ENCODE data around the gene RNF7.

RNF7 gene

GRCh38 chr3:141793476-141794260, 55.6 kb downstream of the RNF7 start:
- Histone ChIP-seq H3K4me3 (replicated peaks; ENCODE audit: insufficient read depth, low read length) (no peak overlapping the region), H3K27ac (replicated peaks) (no peak overlapping the region), H3K27me3 (ENCODE audit: insufficient read depth, poor library complexity, severe bottlenecking) (no peaks in the 10 kb centered on the region)
- TF ChIP-seq, protein P1, sequence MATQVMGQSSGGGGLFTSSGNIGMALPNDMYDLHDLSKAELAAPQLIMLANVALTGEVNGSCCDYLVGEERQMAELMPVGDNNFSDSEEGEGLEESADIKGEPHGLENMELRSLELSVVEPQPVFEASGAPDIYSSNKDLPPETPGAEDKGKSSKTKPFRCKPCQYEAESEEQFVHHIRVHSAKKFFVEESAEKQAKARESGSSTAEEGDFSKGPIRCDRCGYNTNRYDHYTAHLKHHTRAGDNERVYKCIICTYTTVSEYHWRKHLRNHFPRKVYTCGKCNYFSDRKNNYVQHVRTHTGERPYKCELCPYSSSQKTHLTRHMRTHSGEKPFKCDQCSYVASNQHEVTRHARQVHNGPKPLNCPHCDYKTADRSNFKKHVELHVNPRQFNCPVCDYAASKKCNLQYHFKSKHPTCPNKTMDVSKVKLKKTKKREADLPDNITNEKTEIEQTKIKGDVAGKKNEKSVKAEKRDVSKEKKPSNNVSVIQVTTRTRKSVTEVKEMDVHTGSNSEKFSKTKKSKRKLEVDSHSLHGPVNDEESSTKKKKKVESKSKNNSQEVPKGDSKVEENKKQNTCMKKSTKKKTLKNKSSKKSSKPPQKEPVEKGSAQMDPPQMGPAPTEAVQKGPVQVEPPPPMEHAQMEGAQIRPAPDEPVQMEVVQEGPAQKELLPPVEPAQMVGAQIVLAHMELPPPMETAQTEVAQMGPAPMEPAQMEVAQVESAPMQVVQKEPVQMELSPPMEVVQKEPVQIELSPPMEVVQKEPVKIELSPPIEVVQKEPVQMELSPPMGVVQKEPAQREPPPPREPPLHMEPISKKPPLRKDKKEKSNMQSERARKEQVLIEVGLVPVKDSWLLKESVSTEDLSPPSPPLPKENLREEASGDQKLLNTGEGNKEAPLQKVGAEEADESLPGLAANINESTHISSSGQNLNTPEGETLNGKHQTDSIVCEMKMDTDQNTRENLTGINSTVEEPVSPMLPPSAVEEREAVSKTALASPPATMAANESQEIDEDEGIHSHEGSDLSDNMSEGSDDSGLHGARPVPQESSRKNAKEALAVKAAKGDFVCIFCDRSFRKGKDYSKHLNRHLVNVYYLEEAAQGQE (IDR thresholded peaks at IDR 0.05; ENCODE audit: insufficient replicate concordance, low read depth): no peak
- TF ChIP-seq GABPA (IDR thresholded peaks at IDR 0.05; ENCODE audit: low read depth) (no peak), CTCF (IDR thresholded peaks at IDR 0.05; ENCODE audit: insufficient read depth, low read length) (no peak), POLR2AphosphoS5 (IDR thresholded peaks at IDR 0.05; ENCODE audit: low read depth) (no peak), SPI1 (IDR thresholded peaks at IDR 0.05; ENCODE audit: borderline replicate concordance, low read depth) (no peak)
- DNase-seq (ENCODE audit: low read depth in 1 of 2, low spot score in 1 of 2): no peak

- peak overlapping the region; percentile 86 for H3K27ac ChIP-seq (replicated peaks)
- DNase-seq (ENCODE audit: low read depth in 1 of 2, low spot score in 1 of 2): peak in 1 of 2 experiments; percentile 47
- no peak for TF ChIP-seq CTCF (IDR thresholded peaks at IDR 0.05; ENCODE audit: insufficient read depth, low read length)
- TF ChIP-seq GABPA (IDR thresholded peaks at IDR 0.05; ENCODE audit: low read depth): no peak
- TF ChIP-seq, protein P1 (IDR thresholded peaks at IDR 0.05; ENCODE audit: insufficient replicate concordance, low read depth): no peak
Observed at GRCh38 chr3:141795276-141795675, 57.2 kb downstream of the RNF7 start.

GRCh38 chr3:141795741-141796080, 57.6 kb downstream of the RNF7 start:
- no peak for DNase-seq (ENCODE audit: low read depth in 1 of 2, low spot score in 1 of 2)
- H3K4me3 ChIP-seq (replicated peaks; ENCODE audit: insufficient read depth, low read length): no peak overlapping the region
- no peak for TF ChIP-seq GABPA (IDR thresholded peaks at IDR 0.05; ENCODE audit: low read depth)
- TF ChIP-seq CTCF (IDR thresholded peaks at IDR 0.05; ENCODE audit: insufficient read depth, low read length): no peak
- TF ChIP-seq, protein P1 (IDR thresholded peaks at IDR 0.05; ENCODE audit: insufficient replicate concordance, low read depth): no peak
- no peak for TF ChIP-seq SPI1 (IDR thresholded peaks at IDR 0.05; ENCODE audit: borderline replicate concordance, low read depth)
- TF ChIP-seq POLR2AphosphoS5 (IDR thresholded peaks at IDR 0.05; ENCODE audit: low read depth): no peak
- H3K27ac ChIP-seq (replicated peaks): peak overlapping the region; percentile 86
- H3K27me3 ChIP-seq (ENCODE audit: insufficient read depth, poor library complexity, severe bottlenecking): no peaks in the 10 kb centered on the region

More at GRCh38 chr3:141795276-141795675, 57.2 kb downstream of the RNF7 start:
- Histone ChIP-seq H3K4me3 (replicated peaks; ENCODE audit: insufficient read depth, low read length) (no peak overlapping the region), H3K27me3 (ENCODE audit: insufficient read depth, poor library complexity, severe bottlenecking) (no peaks in the 10 kb centered on the region)

Measured in HL-60 (cell line).